ENCODE results near the gene SIDT1.

SIDT1 gene

DNA sequence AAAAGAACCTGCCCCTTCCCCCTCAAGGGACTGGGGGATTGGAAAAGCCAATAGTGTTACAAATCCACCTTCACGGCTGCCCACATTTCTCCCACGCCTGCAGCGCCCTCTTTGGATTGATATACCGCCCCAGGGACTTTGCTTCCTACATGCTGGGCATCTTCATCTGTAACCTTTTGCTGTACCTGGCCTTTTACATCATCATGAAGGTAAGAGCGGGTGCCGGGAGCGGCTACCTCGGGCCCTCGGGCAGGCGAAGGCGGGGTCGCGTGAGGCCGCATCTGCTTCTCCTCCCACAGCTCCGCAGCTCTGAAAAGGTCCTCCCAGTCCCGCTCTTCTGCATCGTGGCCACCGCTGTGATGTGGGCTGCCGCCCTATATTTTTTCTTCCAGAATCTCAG is 91.0 kb downstream of the SIDT1 start:
- no peak for DNase-seq
- Histone ChIP-seq H3K4me3 (ENCODE audit: low read depth, low read length) (peak overlapping the region; percentile 17), H3K36me3 (replicated peaks) (no peaks in the 10 kb centered on the region), H3K27ac (no peak overlapping the region), H3K27me3 (replicated peaks) (no peaks in the 10 kb centered on the region)
- TF ChIP-seq, protein P1, sequence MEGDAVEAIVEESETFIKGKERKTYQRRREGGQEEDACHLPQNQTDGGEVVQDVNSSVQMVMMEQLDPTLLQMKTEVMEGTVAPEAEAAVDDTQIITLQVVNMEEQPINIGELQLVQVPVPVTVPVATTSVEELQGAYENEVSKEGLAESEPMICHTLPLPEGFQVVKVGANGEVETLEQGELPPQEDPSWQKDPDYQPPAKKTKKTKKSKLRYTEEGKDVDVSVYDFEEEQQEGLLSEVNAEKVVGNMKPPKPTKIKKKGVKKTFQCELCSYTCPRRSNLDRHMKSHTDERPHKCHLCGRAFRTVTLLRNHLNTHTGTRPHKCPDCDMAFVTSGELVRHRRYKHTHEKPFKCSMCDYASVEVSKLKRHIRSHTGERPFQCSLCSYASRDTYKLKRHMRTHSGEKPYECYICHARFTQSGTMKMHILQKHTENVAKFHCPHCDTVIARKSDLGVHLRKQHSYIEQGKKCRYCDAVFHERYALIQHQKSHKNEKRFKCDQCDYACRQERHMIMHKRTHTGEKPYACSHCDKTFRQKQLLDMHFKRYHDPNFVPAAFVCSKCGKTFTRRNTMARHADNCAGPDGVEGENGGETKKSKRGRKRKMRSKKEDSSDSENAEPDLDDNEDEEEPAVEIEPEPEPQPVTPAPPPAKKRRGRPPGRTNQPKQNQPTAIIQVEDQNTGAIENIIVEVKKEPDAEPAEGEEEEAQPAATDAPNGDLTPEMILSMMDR (IDR thresholded peaks at IDR 0.05; ENCODE audit: low read depth, low read length, missing control alignments) = peak; percentile 47
- in situ Hi-C loops (cut with HindIII; ENCODE audit: low pct_ligation_motif_present, low sequenced_read_pairs) = no loop called here

DNA sequence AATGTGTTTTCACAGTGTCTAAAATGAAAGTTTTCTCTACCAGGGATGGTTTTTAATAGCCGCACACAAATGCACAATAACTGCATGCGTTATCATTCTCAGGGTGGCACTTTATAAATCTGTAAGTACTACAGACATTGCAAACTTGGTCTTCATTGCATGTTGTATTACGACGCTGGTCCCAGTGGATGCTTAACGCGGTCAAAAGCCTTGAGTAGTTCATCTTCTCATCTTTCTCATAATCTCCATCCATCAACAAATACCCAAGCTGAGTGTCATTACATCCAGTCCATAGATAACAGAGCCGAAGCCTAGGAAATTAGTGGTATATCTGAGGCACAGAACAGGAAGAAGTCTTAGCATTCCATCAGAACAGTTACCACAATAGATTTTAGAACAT is 91.5 kb downstream of the SIDT1 start:
- TF ChIP-seq, protein P1 (IDR thresholded peaks at IDR 0.05; ENCODE audit: low read depth, low read length, missing control alignments) = no peak
- no peaks in the 10 kb centered on the region for H3K36me3 ChIP-seq (replicated peaks)
- in situ Hi-C loops (cut with HindIII; ENCODE audit: low pct_ligation_motif_present, low sequenced_read_pairs) = no loop called here

DNA sequence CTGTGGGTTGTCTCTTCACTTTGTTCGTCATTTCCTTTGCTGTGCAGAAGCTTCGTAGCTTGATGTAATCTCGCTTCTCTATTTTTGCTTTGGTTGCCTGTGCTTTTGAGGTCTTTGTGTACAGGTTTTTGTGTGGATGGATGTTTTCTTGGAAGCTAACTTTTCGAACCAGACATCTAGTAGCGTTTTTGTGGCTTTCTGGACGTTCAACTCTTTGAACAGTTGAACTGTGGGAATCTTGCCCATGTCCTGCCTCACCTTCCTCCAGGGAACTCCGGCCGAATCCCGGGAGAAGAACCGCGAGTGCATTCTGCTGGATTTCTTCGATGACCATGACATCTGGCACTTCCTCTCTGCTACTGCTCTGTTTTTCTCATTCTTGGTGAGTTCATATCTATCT is 93.5 kb downstream of the SIDT1 start:
- H3K27ac ChIP-seq = no peak overlapping the region
- H3K36me3 ChIP-seq (replicated peaks) = no peaks in the 10 kb centered on the region
- H3K4me3 ChIP-seq (ENCODE audit: low read depth, low read length) = no peak overlapping the region
- H3K27me3 ChIP-seq (replicated peaks) = no peaks in the 10 kb centered on the region
- in situ Hi-C loops (cut with HindIII; ENCODE audit: low pct_ligation_motif_present, low sequenced_read_pairs) = no loop called here
- DNase-seq = no peak
- TF ChIP-seq, protein P1 (IDR thresholded peaks at IDR 0.05; ENCODE audit: low read depth, low read length, missing control alignments) = no peak

More for the DNA sequence above, 91.5 kb downstream of the SIDT1 start:
- no peak overlapping the region for H3K4me3 ChIP-seq (ENCODE audit: low read depth, low read length)
- H3K27ac ChIP-seq = no peak overlapping the region
- H3K27me3 ChIP-seq (replicated peaks) = no peaks in the 10 kb centered on the region
- DNase-seq = no peak

DNA sequence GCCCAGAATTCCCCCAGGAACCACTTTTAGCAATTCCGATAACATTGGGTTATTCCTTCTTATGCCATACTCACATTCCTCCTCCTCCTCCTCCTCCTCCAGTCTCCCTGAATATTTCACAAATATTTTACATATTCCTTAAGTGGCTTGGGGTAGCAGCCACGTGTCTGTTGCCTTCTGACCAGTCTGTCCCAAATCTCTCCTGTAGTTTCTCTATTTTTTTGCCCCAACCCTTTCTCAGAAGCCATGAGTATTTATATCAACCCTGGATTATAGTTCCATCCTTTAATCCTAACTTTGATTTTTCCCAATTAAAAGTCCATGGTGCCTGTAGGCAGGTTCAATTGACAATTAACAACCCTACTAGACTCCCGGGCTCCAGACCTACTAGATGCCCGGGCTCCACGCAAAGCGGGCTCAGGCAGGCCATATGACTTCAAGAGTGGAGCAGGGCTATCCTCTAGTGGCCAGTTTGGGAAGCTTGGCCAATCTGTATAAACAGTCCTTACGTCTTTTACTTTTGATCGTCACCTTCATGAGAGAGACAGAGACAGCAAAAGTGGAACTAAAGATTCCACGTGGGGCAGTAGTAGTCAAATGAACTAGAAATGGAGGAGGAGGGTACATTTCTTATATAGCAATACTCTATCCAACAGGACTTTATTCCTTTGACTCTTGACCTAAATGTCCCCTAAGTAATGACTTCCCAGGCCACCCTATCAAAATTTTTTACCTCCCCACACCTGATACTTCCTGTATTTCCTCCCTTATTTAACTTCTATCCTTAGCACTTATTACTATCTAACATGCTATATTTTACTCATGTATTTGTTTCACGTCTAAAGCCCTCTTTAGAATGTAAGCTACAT is 94.4 kb downstream of the SIDT1 start:
- DNase-seq = peak; percentile 71
- in situ Hi-C loops (cut with HindIII; ENCODE audit: low pct_ligation_motif_present, low sequenced_read_pairs) = no loop called here
- TF ChIP-seq, protein P1 (IDR thresholded peaks at IDR 0.05; ENCODE audit: low read depth, low read length, missing control alignments) = peak; percentile 97
- H3K36me3 ChIP-seq (replicated peaks) = no peaks in the 10 kb centered on the region
- no peak overlapping the region for H3K27ac ChIP-seq
- H3K27me3 ChIP-seq (replicated peaks) = no peaks in the 10 kb centered on the region
- peak overlapping the region; percentile 5 for H3K4me3 ChIP-seq (ENCODE audit: low read depth, low read length)

DNA sequence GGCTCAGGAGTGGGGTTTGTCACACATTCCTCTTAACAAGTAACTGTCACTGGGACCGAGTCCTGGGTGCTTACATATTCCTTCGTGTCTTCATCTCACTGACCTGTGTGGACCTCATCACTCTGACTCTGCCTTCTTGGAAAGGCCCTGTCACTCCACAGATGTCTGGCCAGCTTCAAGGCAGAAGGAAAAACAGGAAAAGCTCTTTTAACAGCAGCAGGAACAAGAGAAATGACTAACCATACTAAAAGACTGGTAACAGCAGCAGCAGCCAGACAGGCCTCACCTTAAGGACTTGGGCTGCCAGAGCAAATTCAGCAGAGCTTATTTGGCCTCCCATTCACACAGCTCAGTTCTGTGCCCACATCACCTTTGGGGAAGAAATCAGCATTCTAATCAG is 96.0 kb downstream of the SIDT1 start:
- Histone ChIP-seq H3K4me3 (ENCODE audit: low read depth, low read length) (no peak overlapping the region), H3K27ac (no peak overlapping the region), H3K36me3 (replicated peaks) (no peaks in the 10 kb centered on the region), H3K27me3 (replicated peaks) (no peaks in the 10 kb centered on the region)
- in situ Hi-C loops (cut with HindIII; ENCODE audit: low pct_ligation_motif_present, low sequenced_read_pairs) = no loop called here
- DNase-seq = no peak
- TF ChIP-seq, protein P1 (IDR thresholded peaks at IDR 0.05; ENCODE audit: low read depth, low read length, missing control alignments) = no peak

Measured in brain microvascular endothelial cell (primary cell).